SK-N-SH (cell line): ENCODE data around the gene HBP1. TPM values are rescaled to one million over a fixed set of nuclear protein-coding genes. Genes with fewer than 3 reads are reported as not detected.

Experiments used
- CTCF ChIA-PET: fragments of 300-600, 350-600 bp; formaldehyde crosslinking; extraction: SDS; loops from one replicate; lab custom pipeline; 2021; lab: Yijun Ruan, JAX
- POLR2A ChIA-PET: fragments of 350-600 bp; sonication (Branson Sonifier 250); formaldehyde crosslinking; extraction: SDS; loops from one replicate; lab custom pipeline; 2020; ENCODE audit warnings: antibody characterized with exemption, inconsistent platforms; lab: Yijun Ruan, JAX
- DNase-seq: peaks from one replicate; pipeline ENCODE4 v3.0.0; 2012
- H2AFZ ChIP-seq: fragments of 200-600 bp; sonication (generic); 2 replicates; pipeline ENCODE4 v1.8.1; 2016; ENCODE audit warnings: antibody characterized with exemption, mild to moderate bottlenecking, low read depth
- H3F3A ChIP-seq: fragments of 200-600 bp; sonication (generic); replicated peaks from 2 replicates; pipeline ENCODE3; 2016; ENCODE audit warnings: antibody characterized with exemption, mild to moderate bottlenecking; ENCODE audit not compliant: insufficient read depth
- H3K27ac ChIP-seq, 2 experiments: fragments of 200-500 bp in 1 of 2; fragments of 200-600 bp in 1 of 2; sonication (Bioruptor generic) in 1 of 2; sonication (generic), shearing (Covaris generic) in 1 of 2; 2 replicates each; pipeline versions ENCODE4 v1.5.1 to v1.6.1; 2014 to 2016; ENCODE audit warnings: low read depth in 2 of 2, inconsistent platforms in 1 of 2, low read length in 1 of 2, mild to moderate bottlenecking in 1 of 2, mixed read lengths in 1 of 2
- H3K27me3 ChIP-seq: fragments of 200-600 bp; sonication (generic), shearing (Covaris generic); 2 replicates; pipeline ENCODE4 v1.6.1; 2016; ENCODE audit warnings: mixed run types; ENCODE audit not compliant: insufficient read depth
- H3K36me3 ChIP-seq, 2 experiments: fragments of 200-500 bp in 1 of 2; fragments of 200-600 bp in 1 of 2; sonication (Bioruptor generic) in 1 of 2; sonication (generic) in 1 of 2; replicated peaks in 1 of 2; 2 replicates each; pipeline versions ENCODE3 to v1.5.1; 2014 to 2016; ENCODE audit warnings: low read length in 1 of 2, mild to moderate bottlenecking in 1 of 2; ENCODE audit not compliant: insufficient read depth in 2 of 2, control insufficient read depth in 1 of 2
- H3K4me1 ChIP-seq, 2 experiments: fragments of 200-500 bp in 1 of 2; fragments of 200-600 bp in 1 of 2; sonication (Bioruptor generic) in 1 of 2; sonication (generic), shearing (Covaris generic) in 1 of 2; 2 replicates each; pipeline versions ENCODE4 v1.5.1 to v1.6.1; 2014 to 2016; ENCODE audit warnings: low read depth in 1 of 2, low read length in 1 of 2, mixed run types in 1 of 2; ENCODE audit not compliant: insufficient read depth in 2 of 2, control insufficient read depth in 1 of 2
- H3K4me2 ChIP-seq: fragments of 200-600 bp; sonication (generic), shearing (Covaris generic); 2 replicates; pipeline ENCODE4 v1.6.1; 2017; ENCODE audit warnings: mixed run types
- H3K4me3 ChIP-seq, 2 experiments: fragments of 200-500 bp in 1 of 2; fragments of 200-600 bp in 1 of 2; sonication (Bioruptor generic) in 1 of 2; sonication (generic), shearing (Covaris generic) in 1 of 2; 2 replicates each; pipeline versions ENCODE4 v1.5.1 to v1.8.1; 2014 to 2016; ENCODE audit warnings: low read depth in 2 of 2, inconsistent platforms in 1 of 2, low read length in 1 of 2, mild to moderate bottlenecking in 1 of 2, mixed read lengths in 1 of 2, moderate library complexity in 1 of 2
- H3K79me2 ChIP-seq: fragments of 200-600 bp; sonication (generic); 2 replicates; pipeline ENCODE4 v1.8.1; 2017; ENCODE audit warnings: mild to moderate bottlenecking; ENCODE audit not compliant: insufficient read depth
- H3K9ac ChIP-seq: fragments of 200-600 bp; sonication (generic); 2 replicates; pipeline ENCODE4 v1.6.1; 2017; ENCODE audit warnings: mixed run types
- H3K9me2 ChIP-seq: fragments of 200-600 bp; sonication (generic); 2 replicates; pipeline ENCODE4 v1.6.1; 2017; ENCODE audit warnings: mixed run types
- H3K9me3 ChIP-seq: fragments of 200-600 bp; sonication (generic); 2 replicates; pipeline ENCODE4 v1.6.1; 2017; ENCODE audit warnings: mixed run types, mild to moderate bottlenecking, moderate library complexity
- H4K20me1 ChIP-seq: fragments of 200-600 bp; sonication (generic); 2 replicates; pipeline ENCODE4 v1.6.1; 2017; ENCODE audit warnings: mild to moderate bottlenecking, mixed run types; ENCODE audit not compliant: insufficient read depth
- CHD2 ChIP-seq: fragments of 150-350 bp; IDR thresholded peaks from 2 replicates; pipeline ENCODE4 v1.6.1; 2018; ENCODE audit warnings: low read length; ENCODE audit not compliant: partially characterized antibody
- ELF1 ChIP-seq: IDR thresholded peaks from 2 replicates; pipeline ENCODE4 v1.4.0; 2012
- EP300 ChIP-seq, 2 experiments: IDR thresholded peaks; 2 replicates each; pipeline versions ENCODE4 v1.4.0 to v1.6.1; 2012; ENCODE audit warnings: borderline replicate concordance in 1 of 2, low read depth in 1 of 2, low read length in 1 of 2
- FOXJ3 ChIP-seq: sonication (generic); formaldehyde crosslinking; IDR thresholded peaks from 2 replicates; pipeline ENCODE4 v1.5.1; 2020; ENCODE audit warnings: mild to moderate bottlenecking, missing genetic modification reagents
- GABPA ChIP-seq: IDR thresholded peaks from 2 replicates; pipeline ENCODE4 v1.4.0; 2012; ENCODE audit warnings: low read depth, mild to moderate bottlenecking
- GATA2 ChIP-seq: sonication (generic); formaldehyde crosslinking; IDR thresholded peaks from 2 replicates; pipeline ENCODE4 v1.5.0; 2020; ENCODE audit warnings: mild to moderate bottlenecking, missing genetic modification reagents
- NFIC ChIP-seq: IDR thresholded peaks from 2 replicates; pipeline ENCODE4 v1.4.0; 2012; ENCODE audit warnings: borderline replicate concordance
- PBX3 ChIP-seq: IDR thresholded peaks from 2 replicates; pipeline ENCODE4; 2012
- POLR2AphosphoS5 ChIP-seq: IDR thresholded peaks from 2 replicates; pipeline ENCODE4 v1.6.1; 2012; ENCODE audit warnings: low read depth, low read length
- RCOR1 ChIP-seq: fragments of 150-350 bp; IDR thresholded peaks from 2 replicates; pipeline ENCODE4 v1.6.1; 2017; ENCODE audit warnings: antibody characterized with exemption, low read length
- RFX5 ChIP-seq: IDR thresholded peaks from 2 replicates; pipeline ENCODE4 v1.6.1; 2012; ENCODE audit warnings: mild to moderate bottlenecking, improper control_type of control experiment, low read length
- RXRA ChIP-seq: IDR thresholded peaks from 2 replicates; pipeline ENCODE4 v1.4.0; 2012; ENCODE audit warnings: low read depth, mild to moderate bottlenecking, borderline replicate concordance
- SIN3A ChIP-seq: IDR thresholded peaks from 2 replicates; pipeline ENCODE4 v1.6.1; 2012; ENCODE audit warnings: low read depth, mild to moderate bottlenecking, low read length, moderate library complexity, borderline replicate concordance
- SMC3 ChIP-seq: IDR thresholded peaks from 2 replicates; pipeline ENCODE4 v1.6.1; 2012; ENCODE audit warnings: low read depth, low read length, improper control_type of control experiment
- TAF1 ChIP-seq: IDR thresholded peaks from 2 replicates; pipeline ENCODE4 v1.6.1; 2012; ENCODE audit warnings: low read depth, mild to moderate bottlenecking, low read length, moderate library complexity, borderline replicate concordance
- TCF12 ChIP-seq: IDR thresholded peaks from 2 replicates; pipeline ENCODE4 v1.4.0; 2012
- TEAD4 ChIP-seq: IDR thresholded peaks from 2 replicates; pipeline ENCODE4 v1.4.0; 2012; ENCODE audit warnings: mild to moderate bottlenecking, borderline replicate concordance; ENCODE audit not compliant: insufficient read depth
- USF2 ChIP-seq: fragments of 150-350 bp; IDR thresholded peaks from 2 replicates; pipeline ENCODE4 v1.6.1; 2017; ENCODE audit warnings: antibody characterized with exemption, low read length, low read depth, borderline replicate concordance
- YY1 ChIP-seq: IDR thresholded peaks from 2 replicates; pipeline ENCODE4 v1.4.0; 2012; ENCODE audit warnings: low read depth, mild to moderate bottlenecking
- ZBTB33 ChIP-seq: IDR thresholded peaks from 2 replicates; pipeline ENCODE4 v1.4.0; 2012; ENCODE audit warnings: low read depth, borderline replicate concordance
- WGBS: methylation state at CpG from one replicate; pipeline ENCODE4 v1.1.6; 2017; ENCODE audit warnings: low lambda C conversion rate; 5-methylcytosine and 5-hydroxymethylcytosine counted together
- polyA plus RNA-seq, 3 experiments: library from polyadenylated mRNA; depleted of rRNA; stranded (reverse); fragments of >200 nt; gene quantifications; 2 replicates each; pipeline ENCODE4 v1.2.3, GENCODE V29; 2012

Gene HBP1
- polyA plus RNA-seq, 1 of the 3 experiments (the other 2 are of a cell fraction), result 27.2 TPM

- Histone ChIP-seq H3K4me1 (peaks cover 3 to 10% of the 10 kb centered on the region in 2 experiments; a peak in 3 of 4 replicates), H3K4me3 (no peak overlapping the region), H4K20me1 (no peaks in the 10 kb centered on the region), H3K27ac (no peak overlapping the region), H3K9ac (no peak overlapping the region), H3K9me2 (no peaks in the 10 kb centered on the region), H3K79me2 (no peaks in the 10 kb centered on the region), H3K9me3 (no peaks in the 10 kb centered on the region)
- POLR2A ChIA-PET, result no interaction called here
- 93% methylated on average over 4 of the region's 4 CpGs for WGBS
- DNase-seq, result no peak
- TF ChIP-seq RFX5 (no peak), FOXJ3 (no peak), TCF12 (no peak), ZBTB33 (no peak), TAF1 (no peak), RXRA (no peak), YY1 (no peak), SMC3 (no peak), GABPA (no peak), RCOR1 (no peak), PBX3 (no peak), ELF1 (no peak), TEAD4 (no peak), CHD2 (no peak), USF2 (no peak), GATA2 (CRISPR knock-in tag) (no peak), POLR2AphosphoS5 (no peak), SIN3A (no peak), EP300 (IDR thresholded peaks at IDR 0.05; ENCODE audit: borderline replicate concordance in 1 of 2, low read depth in 1 of 2, low read length in 1 of 2) (no peak), NFIC (no peak)
- TF ChIP-seq, all 33 proteins: peak for 0
- Histone ChIP-seq H3K27me3 (no peaks in the 10 kb centered on the region), H3K4me2 (no peak overlapping the region), H3F3A (no peaks in the 10 kb centered on the region), H3K36me3 (no peaks in the 10 kb centered on the region), H2AFZ (no peak overlapping the region)
- CTCF ChIA-PET, result interaction anchor here (1.5 to 3.1 kb wide), 2 partner anchors 9 to 25 kb away, joined by 13 to 15 read pairs; no protein-coding TSS in a partner anchor
These were observed 45.4 kb upstream of the HBP1 start for GRCh38 chr7:107123392-107123791.
